GM18909 (cell line): ENCODE data around the gene CCDC182.

Experiments
- ATAC-seq: cut with Tn5 transposase; IDR thresholded peaks from one replicate; pipeline ENCODE4 v1.9.1; 2021; ENCODE audit warnings: mild to moderate bottlenecking; ENCODE audit not compliant: unreplicated experiment, poor library complexity

The CCDC182 gene

GRCh38 chr17:57758654-57759053 lies 13.6 kb upstream of the CCDC182 start:
- no peak for ATAC-seq

- no peak for ATAC-seq
Measured at GRCh38 chr17:57757735-57758134, 12.6 kb upstream of the CCDC182 start.

- no peak for ATAC-seq
Measured at GRCh38 chr17:57756951-57757350, 11.9 kb upstream of the CCDC182 start.

- no peak for ATAC-seq
Measured at GRCh38 chr17:57755480-57756070, 10.5 kb upstream of the CCDC182 start.

GRCh38 chr17:57752031-57752905 lies 7.2 kb upstream of the CCDC182 start:
- ATAC-seq, result no peak

- ATAC-seq, result no peak
Measured at GRCh38 chr17:57751348-57751971, 6.4 kb upstream of the CCDC182 start.

GRCh38 chr17:57750895-57751294 lies 5.8 kb upstream of the CCDC182 start:
- ATAC-seq, result no peak

GRCh38 chr17:57750109-57750871 lies 5.2 kb upstream of the CCDC182 start:
- ATAC-seq, result no peak

- ATAC-seq, result no peak
Measured at GRCh38 chr17:57749701-57750100, 4.6 kb upstream of the CCDC182 start.

GRCh38 chr17:57747221-57748017 lies 2.3 kb upstream of the CCDC182 start:
- ATAC-seq, result no peak

GRCh38 chr17:57746221-57746620 lies 1.1 kb upstream of the CCDC182 start:
- no peak for ATAC-seq

- no peak for ATAC-seq
Measured at GRCh38 chr17:57744195-57745170, 616 bp downstream of the CCDC182 start.

GRCh38 chr17:57740235-57740528 lies 4.9 kb downstream of the CCDC182 start:
- no peak for ATAC-seq

- no peak for ATAC-seq
Measured at GRCh38 chr17:57739402-57740234, 5.5 kb downstream of the CCDC182 start.

GRCh38 chr17:57737450-57737849 lies 7.6 kb downstream of the CCDC182 start:
- no peak for ATAC-seq

- ATAC-seq, result no peak
Measured at GRCh38 chr17:57735707-57736106, 9.4 kb downstream of the CCDC182 start.

GRCh38 chr17:57735230-57735629 lies 9.9 kb downstream of the CCDC182 start:
- ATAC-seq, result no peak

GRCh38 chr17:57733085-57733484 lies 12.0 kb downstream of the CCDC182 start:
- no peak for ATAC-seq
